ENCODE data around the gene GNAO1. TPM values are rescaled to one million over a fixed set of nuclear protein-coding genes. Genes with fewer than 3 reads are reported as not detected.

Gene GNAO1
- total RNA-seq, 1 experiment from 2014 or later, result not detected

DNA sequence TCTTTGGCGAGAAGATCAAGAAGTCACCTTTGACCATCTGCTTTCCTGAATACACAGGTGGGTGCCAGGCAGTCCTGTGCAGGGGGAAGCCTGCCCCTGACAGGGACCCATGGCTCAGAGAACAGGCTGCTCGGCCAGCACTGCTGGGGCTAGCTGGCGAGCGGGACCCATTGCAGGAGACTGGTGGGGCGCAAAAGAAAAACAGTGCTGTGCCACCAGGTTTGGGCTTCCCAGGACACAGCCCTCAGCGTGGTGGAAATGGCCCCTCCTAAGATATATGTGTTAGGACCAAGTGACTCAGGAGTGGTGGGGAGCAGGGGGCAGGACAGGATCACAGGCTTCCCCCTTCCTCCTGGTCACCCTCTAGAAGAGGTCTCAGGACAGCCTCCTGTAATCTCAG lies 160.2 kb downstream of the GNAO1 start:
- no peak for DNase-seq (ENCODE audit: low spot score)
- in situ Hi-C loops (cut with HindIII; ENCODE audit: low sequenced_read_pairs), result no loop called here

DNA sequence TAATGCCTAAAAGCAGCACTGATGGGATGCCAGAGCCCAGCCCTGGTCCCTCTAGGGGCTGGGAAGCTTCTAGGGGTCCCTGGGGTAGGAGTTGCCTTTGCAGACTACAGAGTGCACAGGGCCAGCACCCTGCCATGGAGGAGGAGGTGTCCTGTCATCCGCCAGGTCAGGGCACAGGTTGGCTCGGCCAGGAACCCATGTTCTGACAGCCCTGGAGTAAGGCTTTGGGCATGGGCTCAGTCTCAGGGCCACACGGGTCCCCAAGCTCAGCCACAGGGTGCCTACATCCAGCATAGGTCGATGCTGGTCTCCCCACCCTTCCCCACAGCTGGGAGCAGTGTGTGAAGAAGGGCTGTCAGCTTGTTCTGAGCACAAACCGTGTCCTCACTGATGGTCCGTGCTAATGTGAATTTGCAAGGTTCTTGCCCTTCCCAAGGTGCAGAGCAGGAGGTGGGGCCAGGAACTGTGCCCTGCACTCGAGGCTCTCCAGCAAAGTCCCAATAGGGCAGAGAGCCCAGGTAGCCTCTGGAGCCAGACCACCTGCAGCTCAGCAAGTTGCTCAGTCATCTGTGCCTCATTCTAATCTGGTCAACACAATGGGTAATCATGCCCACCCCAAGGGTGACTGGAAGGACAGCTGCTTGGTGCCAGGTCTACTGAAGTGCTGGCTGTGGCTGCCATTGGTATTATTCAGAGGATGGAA lies 161.2 kb downstream of the GNAO1 start:
- DNase-seq (ENCODE audit: low spot score), result no peak
- in situ Hi-C loops (cut with HindIII; ENCODE audit: low sequenced_read_pairs), result no loop called here

DNA sequence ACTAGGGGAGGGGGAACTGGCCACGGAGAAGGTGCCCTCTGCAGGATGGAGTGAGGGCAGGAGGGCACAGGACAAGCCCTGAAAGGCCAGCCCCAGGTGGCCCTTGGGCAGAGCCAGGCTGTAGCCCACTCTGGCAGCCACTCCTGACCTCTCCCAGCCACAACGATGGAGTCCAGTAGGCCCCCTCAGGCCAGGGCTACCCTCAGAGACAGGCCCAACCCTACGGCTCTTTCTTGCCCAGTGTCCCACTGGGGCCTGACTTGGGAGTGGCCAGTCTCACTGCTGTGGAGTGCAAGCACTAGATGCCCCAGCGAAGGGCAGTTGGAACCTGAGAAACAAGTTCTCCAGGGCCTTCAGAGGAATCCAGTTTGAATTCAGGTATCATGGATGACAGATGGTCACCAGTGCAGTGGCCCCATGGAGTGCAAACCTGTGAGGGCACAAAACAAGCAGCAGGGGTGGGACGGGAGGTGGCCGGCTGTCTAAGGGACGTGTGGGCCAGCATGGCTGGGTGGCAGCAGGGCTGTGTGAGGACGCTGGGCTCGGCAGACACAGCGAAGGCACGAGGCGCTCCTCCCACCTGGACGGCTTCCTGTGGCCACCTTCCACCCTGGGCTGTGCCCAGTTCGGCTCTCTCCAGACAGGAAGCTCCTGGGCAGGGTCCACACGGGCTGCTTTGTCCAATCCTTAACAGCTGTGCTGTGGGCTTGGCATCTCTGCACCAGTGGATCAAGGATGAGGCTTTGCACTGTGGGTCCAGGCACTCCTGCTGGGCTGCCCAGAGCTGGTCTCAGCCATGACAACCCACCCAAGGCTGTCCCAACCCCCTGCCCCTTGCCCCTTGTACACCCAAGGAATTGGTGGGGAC lies 162.0 kb downstream of the GNAO1 start:
- in situ Hi-C loops (cut with HindIII; ENCODE audit: low sequenced_read_pairs), result no loop called here
- no peak for DNase-seq (ENCODE audit: low spot score)

DNA sequence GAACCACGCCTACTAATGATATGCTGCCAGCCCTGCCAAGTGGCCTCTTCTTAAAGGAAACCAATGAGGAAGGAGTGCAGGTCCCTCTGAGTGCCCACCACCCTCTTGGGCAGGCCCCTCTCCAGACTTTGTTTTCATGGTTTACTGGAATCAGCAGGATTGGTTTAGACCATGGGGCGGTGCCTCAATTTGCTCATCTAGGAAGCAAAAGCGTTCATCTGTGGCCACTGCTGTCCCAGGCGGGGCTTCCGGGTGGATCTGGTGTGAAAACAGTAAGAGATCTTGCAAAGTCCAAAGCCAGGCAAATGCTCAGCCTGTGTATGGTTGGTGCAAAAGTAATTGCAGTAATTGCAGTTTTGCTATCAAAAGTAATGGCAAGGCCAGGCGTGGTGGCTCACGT lies 162.7 kb downstream of the GNAO1 start:
- in situ Hi-C loops (cut with HindIII; ENCODE audit: low sequenced_read_pairs), result no loop called here
- no peak for DNase-seq (ENCODE audit: low spot score)

DNA sequence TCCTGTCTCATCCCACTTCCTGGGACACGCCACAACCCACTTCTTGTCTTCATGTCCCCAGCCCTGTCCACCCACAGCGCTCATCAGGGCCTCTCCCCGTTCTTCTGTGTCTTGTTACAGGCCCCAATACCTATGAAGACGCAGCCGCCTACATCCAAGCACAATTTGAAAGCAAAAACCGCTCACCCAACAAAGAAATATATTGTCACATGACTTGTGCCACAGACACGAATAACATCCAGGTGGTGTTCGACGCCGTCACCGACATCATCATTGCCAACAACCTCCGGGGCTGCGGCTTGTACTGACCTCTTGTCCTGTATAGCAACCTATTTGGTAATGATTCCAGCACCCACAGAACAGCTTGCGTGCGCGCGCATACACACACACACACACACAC lies 163.5 kb downstream of the GNAO1 start:
- DNase-seq (ENCODE audit: low spot score), result no peak

DNA sequence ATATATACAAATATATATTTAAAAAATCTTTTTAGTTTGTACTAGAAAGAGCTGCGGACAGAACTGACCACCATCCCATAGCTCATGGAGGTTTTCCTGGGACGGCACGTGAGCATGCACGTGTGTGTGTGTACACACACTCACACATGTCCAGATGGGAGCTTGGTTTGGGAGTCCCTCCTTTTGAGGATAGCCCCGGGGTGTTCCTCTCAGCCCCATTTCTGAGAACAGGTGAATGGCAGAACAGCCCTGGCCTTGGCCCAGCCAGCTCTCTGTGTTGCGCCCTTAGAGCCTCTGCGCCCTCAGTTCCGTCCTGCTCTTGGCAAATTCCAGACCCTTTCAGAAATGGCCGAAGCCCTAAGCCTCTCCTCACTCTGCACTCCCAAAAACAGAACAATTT lies 163.9 kb downstream of the GNAO1 start:
- DNase-seq (ENCODE audit: low spot score), result no peak
- in situ Hi-C loops (cut with HindIII; ENCODE audit: low sequenced_read_pairs), result no loop called here

More for the DNA sequence above, 163.5 kb downstream of the GNAO1 start:
- in situ Hi-C loops (cut with HindIII; ENCODE audit: low sequenced_read_pairs), result no loop called here

DNA sequence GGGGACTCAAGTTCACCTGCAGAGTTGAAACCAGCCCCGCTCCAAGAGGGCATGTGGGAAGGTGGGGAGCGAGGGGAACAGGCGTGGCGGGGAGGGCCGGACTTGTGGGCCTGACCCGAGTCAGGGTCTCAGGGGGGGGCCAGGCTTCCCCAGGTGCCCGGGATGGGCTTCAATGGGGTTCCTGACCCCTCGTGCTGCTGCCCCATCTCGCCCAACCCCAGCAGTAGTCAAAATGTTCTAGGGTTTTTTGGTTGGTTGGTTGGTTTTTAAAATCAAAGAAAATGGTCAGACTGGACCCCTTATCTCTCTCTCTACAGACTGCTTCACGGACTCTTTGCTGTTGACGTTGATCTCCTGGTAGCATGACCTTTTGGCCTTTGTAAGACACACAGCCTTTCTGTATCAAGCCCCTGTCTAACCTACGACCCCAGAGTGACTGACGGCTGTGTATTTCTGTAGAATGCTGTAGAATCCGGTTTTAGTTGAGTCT lies 164.5 kb downstream of the GNAO1 start:
- in situ Hi-C loops (cut with HindIII; ENCODE audit: low sequenced_read_pairs), result no loop called here
- no peak for DNase-seq (ENCODE audit: low spot score)

DNA sequence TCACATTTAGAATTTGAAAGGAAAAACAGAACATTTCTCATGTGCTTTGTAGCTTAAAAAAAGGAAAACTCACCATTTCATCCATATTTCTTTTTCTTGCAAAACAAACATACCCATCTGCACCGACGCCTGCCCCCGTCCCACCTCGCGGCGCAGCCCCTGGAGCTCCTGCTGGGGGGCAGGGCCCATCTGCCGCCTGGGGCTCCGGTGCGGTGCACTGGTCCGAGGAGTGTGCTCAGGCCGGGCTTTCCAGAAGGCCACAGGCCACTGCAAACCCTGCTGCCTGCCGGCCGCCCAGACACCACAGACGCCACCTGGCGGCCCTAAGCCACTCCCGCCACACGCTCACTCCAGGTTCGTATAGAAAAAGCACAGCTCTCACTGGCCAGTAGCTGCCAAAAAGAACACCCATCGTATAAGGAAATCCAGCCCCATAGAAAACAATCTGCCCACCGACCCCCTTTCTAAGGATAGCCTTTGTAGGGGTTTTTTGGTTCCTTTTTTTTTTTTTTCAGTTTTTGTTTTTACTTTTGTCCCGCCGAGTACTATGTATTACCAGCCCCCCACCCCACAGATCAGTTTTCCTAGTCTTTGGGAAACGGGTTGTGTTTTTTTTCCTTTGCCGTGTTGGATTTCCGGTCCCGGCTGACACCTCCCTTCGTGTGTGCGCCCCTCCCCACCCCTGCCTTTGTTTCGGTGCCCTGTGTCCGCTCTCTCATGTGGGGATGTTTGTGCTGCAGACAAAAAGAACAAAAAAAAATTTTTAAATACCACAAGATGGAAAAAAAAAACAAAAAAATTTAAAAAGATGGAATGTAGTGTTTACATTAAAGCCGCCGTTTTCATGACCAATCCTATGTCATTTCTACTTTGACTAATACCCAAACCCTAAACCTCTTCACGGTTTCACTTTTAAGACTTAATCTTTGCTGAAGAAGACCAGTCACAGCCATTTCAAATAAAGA lies 165.3 kb downstream of the GNAO1 start:
- peak; percentile 88 for DNase-seq (ENCODE audit: low spot score)
- in situ Hi-C loops (cut with HindIII; ENCODE audit: low sequenced_read_pairs), result no loop called here

DNA sequence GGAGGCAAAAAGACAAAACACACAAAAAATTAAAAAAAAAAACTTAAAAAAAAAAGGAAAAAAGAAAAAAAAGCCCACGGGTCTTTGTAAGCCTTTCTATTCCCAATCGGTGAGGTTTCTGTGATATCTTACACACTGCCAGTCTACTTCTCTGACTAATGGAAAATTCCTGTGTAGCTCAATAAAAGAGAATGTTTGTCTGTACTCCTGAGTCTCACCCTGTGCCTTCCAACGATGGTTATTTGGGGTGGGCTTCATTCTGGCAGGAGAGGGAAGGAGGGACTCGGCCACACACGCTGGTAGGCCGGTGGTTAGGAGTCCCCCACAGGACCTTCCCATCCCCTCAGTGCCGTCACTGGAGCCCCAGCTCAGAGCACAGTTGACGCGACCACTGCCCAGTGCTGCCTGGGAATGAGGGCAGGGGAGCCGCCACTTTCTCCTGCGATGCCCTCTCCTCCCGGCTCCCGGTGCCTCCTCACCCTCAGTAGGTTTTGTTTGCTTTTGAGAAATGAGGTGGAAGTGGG lies 166.0 kb downstream of the GNAO1 start:
- in situ Hi-C loops (cut with HindIII; ENCODE audit: low sequenced_read_pairs), result no loop called here
- DNase-seq (ENCODE audit: low spot score), result no peak

DNA sequence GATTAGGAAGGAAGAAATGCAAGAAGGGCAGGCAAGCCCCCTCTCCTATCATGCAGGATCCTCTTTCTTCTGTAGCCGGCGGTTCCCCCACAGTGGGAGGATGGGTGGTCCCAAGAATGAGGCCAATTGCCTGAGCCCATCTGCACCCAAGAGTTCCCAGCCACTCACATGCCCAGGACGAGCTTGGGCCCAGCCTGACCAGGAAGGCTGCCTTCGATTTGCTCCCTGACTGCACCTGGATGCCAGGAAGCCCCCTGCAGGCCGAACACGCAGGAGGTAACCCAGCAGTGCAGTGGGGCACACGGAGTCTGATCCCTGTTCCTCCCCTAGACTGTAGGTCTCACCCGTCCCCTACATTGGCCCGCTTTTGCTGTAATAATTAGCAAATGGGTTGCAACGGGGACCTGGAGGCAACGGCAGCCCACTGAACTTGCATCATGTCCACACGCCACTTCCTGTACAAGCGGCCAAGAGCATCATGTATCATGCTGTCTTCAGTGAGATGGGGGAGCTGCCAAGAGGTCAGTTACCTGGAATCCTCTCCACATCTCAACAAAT lies 166.6 kb downstream of the GNAO1 start:
- in situ Hi-C loops (cut with HindIII; ENCODE audit: low sequenced_read_pairs), result no loop called here
- peak; percentile 82 for DNase-seq (ENCODE audit: low spot score)

DNA sequence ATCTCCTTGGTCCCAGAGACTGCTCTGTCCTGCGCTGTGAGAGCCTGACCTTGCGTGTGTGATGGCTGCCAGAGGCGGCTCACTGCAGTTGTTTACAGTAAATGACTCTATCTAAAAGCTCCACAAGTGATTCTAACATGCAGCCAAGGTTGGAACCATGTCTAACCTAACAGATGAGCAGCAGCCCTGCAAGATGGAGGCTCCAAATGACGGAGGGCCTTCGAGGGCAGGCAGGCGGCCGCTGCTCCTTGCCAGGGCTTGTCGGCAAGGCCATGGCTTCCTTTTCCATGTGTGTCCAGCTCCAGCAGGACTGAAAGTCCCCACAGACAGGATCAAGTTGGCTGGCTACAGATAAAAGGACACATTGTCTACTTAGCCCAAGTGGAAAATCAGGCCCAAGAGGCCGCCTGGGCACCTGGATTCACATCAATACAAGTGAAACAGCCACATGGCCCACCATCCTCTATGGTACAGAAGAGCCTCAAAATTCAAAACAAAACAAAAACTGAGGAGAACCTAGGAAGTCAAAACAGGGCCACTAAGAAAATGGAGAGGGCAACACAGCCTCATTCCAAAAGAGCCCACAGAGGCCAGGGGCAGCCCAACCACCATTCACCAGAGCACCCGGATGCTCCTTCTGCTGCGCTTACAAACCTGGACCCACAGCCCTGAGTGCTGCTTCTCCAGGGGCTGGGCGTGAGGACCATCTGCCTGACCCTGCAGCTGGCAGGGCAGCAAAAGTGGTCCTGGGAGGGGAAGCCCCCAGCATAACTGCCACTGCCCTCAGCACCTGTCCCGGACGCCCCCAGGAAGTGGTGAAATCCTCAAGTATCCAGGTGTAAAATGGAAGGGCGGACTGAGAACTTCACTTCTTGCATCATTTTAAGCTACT lies 169.1 kb downstream of the GNAO1 start:
- DNase-seq (ENCODE audit: low spot score), result no peak
- in situ Hi-C loops (cut with HindIII; ENCODE audit: low sequenced_read_pairs), result no loop called here

DNA sequence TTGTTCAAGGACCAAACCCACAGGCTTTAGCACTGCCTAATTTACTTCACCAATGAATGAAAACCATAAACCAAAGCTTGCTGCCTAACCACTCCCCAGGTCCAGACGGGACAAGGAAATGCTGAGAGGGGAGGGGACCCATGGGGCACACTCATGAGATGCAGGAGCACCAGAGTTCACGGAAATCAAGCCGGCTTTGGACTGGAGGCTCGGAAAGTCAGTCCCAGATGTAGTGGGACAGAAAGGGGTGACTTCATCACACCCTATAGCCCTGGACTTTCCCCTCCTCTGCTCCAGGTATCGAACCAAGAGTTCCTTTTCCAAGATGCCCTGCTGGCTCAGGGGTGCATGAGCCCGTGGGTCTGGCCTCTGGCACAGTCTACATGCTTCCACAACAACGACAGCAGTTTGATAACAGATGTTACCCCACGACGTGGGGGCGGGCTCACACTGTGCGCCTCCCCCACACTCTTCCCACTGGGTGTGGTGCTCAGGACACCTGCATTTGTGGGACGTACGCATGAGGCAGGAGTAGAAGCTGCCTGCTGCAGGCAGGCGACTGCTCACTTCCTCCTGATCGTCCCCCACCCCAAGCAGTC lies 170.9 kb downstream of the GNAO1 start:
- DNase-seq (ENCODE audit: low spot score), result no peak
- in situ Hi-C loops (cut with HindIII; ENCODE audit: low sequenced_read_pairs), result no loop called here

DNA sequence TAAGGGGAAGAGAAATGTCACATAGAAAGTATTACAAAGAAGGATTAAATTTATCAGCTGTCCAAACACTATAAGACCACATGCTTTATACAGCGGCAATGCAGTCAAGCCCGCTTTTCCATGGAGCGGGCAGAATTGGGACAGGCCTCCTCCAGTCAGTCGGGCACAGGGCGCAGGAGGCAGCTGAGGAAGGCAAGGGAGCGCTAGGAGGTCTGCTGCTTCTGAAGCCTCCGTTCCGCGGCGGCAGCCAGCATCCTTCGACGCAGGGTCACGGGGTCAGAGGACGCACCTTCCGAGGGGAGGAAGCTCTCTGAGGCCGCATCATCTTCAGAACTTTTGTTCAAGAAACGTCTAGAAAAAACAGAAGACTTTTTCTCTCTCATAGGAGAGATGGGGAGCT lies 171.4 kb downstream of the GNAO1 start:
- in situ Hi-C loops (cut with HindIII; ENCODE audit: low sequenced_read_pairs), result no loop called here
- DNase-seq (ENCODE audit: low spot score), result no peak

DNA sequence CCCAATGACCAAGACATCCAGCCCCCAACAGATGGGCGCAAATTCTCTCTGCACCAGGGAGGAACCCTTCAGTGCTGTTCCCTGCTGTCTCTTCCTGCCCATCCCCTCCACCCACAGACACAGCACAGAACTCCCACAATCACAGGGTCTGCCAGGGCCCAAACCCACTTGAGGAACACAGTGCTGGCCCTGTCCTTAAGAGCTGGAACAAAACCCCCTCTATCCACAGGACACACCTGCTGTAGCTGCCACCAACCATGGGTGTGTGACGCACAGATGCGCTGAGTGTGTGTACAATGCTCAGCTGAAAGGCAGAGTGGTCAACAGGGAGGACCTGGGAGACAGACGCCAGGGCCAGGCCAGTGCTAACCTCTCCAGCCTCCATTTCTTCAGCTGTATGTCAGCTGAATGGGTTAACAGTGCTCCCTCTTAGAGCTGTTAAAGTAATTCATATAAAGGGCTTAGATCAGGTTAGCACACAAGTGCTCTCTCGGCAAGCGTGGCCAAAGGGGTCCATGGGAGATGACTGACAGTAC lies 172.0 kb downstream of the GNAO1 start:
- no peak for DNase-seq (ENCODE audit: low spot score)
- in situ Hi-C loops (cut with HindIII; ENCODE audit: low sequenced_read_pairs), result no loop called here

DNA sequence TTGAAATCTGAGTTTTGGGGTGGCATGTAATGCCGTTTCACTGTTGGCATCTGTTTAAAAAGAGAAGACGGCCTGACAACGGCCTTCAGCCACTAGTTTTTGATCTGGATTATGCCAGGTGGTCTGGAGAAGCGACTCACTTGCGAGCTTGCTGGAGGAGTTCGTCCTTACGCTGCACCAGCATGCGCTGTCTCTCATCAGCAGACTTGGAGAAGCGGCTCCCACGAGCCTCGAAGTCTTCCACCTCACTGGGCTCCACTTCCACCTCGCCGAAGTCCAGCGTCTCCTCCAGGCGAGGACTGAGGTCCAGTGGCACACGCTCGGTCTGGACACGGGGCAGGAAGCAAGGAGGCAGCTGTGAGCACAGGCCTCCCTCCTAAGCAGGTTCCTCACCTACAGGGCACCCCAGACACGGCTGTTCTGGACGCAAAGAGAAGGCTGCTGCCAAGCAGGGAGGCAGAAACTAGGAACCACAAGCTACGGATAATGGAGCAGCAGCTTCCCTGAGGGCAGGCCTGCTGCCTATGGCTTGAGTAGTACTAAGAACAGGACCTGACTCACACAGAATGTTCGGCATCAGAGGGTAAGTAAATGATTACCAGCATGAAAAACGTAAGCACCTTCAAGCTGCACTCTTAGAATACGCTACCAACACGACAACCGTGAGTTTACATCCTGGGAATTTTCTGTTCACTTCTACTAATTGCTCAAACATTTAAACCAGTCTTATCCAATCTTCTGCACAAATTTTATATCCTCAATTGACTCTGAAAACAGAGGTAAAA lies 172.7 kb downstream of the GNAO1 start:
- DNase-seq (ENCODE audit: low spot score), result no peak
- in situ Hi-C loops (cut with HindIII; ENCODE audit: low sequenced_read_pairs), result no loop called here

DNA sequence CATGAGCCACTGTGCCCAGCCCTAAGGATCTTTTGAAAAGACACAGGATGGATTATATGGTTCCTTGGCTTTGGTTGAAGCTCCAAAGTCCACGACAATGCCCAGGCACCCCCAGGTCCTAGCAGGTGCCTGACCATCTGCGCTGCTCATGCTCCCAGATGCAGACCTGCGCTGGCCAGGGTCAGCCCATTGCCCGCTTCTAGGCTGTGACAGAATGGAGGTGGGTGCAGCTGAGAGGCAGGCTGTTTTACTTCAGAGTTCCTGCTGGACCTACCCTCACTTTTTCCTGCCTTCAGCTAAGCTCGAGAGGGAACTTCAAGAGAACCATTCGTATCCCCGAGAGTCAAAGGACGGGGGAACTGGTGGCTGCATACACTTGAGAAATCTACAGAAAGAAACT lies 173.6 kb downstream of the GNAO1 start:
- no peak for DNase-seq (ENCODE audit: low spot score)
- in situ Hi-C loops (cut with HindIII; ENCODE audit: low sequenced_read_pairs), result no loop called here

DNA sequence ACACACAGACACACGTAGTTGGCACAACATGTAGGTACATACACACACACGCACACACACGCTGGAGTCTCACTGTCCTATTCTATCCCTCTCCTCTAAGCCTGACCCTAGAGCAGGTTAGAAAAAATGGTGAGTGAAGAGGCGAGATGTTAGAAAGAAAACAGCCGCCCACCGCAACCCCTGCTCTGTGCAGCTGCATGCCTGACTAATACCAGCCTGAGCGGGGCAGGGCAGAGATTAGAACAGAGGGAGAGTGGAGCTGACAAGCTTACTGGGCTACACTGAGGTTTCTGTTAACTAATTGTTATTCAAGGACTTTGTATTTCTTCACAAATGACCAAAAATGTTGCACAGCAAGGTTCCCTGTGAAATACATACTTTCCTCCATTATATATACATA lies 174.3 kb downstream of the GNAO1 start:
- no peak for DNase-seq (ENCODE audit: low spot score)
- in situ Hi-C loops (cut with HindIII; ENCODE audit: low sequenced_read_pairs), result no loop called here

Measured in G401 (cell line).